Measurements from ENCODE around the gene FBLIM1. TPM values are rescaled to one million over a fixed set of nuclear protein-coding genes. Genes with fewer than 3 reads are reported as not detected.

FBLIM1 gene
- total RNA-seq, 1 experiment from 2014 or later, result 6.0 TPM

DNA sequence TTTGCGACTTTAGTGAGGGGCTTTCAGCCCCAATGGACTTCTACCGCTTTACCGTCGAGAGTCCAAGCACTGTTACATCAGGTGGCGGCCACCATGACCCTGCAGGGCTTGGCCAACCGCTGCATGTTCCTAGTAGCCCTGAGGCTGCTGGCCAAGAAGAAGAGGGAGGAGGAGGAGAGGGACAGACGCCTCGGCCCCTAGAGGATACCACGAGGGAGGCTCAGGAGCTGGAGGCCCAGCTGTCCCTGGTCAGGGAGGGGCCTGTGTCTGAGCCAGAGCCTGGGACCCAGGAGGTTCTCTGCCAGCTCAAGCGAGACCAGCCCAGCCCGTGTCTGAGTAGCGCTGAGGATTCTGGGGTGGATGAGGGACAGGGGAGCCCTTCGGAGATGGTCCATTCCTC is 31.2 kb upstream of the FBLIM1 start (continued):
- TF ChIP-seq POLR2A (IDR thresholded peaks at IDR 0.05; ENCODE audit: borderline replicate concordance, extremely low read depth, insufficient read depth, insufficient read length) (no peak), SRF (IDR thresholded peaks at IDR 0.05; ENCODE audit: low read depth) (no peak), ZNF274 (IDR thresholded peaks at IDR 0.05; ENCODE audit: low read depth, low read length) (no peak)
- TF ChIP-seq, protein P1, sequence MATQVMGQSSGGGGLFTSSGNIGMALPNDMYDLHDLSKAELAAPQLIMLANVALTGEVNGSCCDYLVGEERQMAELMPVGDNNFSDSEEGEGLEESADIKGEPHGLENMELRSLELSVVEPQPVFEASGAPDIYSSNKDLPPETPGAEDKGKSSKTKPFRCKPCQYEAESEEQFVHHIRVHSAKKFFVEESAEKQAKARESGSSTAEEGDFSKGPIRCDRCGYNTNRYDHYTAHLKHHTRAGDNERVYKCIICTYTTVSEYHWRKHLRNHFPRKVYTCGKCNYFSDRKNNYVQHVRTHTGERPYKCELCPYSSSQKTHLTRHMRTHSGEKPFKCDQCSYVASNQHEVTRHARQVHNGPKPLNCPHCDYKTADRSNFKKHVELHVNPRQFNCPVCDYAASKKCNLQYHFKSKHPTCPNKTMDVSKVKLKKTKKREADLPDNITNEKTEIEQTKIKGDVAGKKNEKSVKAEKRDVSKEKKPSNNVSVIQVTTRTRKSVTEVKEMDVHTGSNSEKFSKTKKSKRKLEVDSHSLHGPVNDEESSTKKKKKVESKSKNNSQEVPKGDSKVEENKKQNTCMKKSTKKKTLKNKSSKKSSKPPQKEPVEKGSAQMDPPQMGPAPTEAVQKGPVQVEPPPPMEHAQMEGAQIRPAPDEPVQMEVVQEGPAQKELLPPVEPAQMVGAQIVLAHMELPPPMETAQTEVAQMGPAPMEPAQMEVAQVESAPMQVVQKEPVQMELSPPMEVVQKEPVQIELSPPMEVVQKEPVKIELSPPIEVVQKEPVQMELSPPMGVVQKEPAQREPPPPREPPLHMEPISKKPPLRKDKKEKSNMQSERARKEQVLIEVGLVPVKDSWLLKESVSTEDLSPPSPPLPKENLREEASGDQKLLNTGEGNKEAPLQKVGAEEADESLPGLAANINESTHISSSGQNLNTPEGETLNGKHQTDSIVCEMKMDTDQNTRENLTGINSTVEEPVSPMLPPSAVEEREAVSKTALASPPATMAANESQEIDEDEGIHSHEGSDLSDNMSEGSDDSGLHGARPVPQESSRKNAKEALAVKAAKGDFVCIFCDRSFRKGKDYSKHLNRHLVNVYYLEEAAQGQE (IDR thresholded peaks at IDR 0.05; ENCODE audit: low read depth), result no peak

DNA sequence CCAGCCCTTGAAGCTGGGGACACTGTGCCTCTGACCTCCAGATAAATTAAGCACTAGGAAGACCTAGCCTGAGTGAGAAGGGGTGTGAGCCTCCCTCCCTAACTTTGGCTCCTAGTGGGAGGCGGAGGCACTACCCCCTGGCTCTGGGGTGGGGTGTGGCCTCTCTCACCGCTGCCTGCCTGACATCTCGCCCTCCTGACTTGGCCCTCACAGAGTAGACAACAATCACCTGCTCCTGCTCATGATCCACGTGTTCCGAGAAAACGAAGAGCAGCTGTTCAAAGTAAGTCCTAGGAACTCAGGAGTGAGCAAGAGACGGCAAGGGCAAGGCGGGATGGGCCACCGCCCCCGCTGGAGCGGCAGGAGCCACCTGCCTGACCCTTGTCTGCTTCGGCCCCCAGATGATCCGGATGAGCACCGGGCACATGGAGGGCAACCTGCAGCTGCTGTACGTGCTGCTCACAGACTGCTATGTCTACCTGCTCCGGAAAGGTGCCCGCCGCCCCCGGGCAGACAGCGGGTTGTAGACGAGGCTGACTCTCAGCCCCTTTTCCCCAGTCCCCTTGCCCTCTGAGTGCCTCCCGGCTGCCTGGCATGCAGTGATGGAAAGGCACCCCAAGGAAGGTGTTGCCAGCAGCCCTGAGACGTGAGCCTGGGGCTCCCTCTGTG is 30.6 kb upstream of the FBLIM1 start:
- intact Hi-C loops (cut with micrococcal nuclease), result no loop called here
- Histone ChIP-seq H4K20me1 (ENCODE audit: insufficient read depth) (no peaks in the 10 kb centered on the region), H3K4me1 (ENCODE audit: control insufficient read depth in 1 of 2, insufficient read depth in 2 of 2, low read length in 2 of 2) (peaks cover 0 to 5% of the 10 kb centered on the region in 2 experiments; a peak in 1 of 4 replicates), H3K9me2 (ENCODE audit: insufficient read depth) (no peaks in the 10 kb centered on the region), H3K79me2 (ENCODE audit: insufficient read depth, low read length) (no peaks in the 10 kb centered on the region), H3K9ac (ENCODE audit: low read length) (no peak overlapping the region), H3K27ac (ENCODE audit: low read depth, low read length) (no peak overlapping the region), H3K4me2 (ENCODE audit: low read length) (no peak overlapping the region), H3K27me3 (ENCODE audit: insufficient read depth, low read length) (no peaks in the 10 kb centered on the region), H2AFZ (ENCODE audit: low read depth, low read length, poor library complexity, severe bottlenecking) (no peak overlapping the region), H3K9me3 (ENCODE audit: control insufficient read depth in 1 of 2, insufficient read depth in 1 of 2, low read depth in 1 of 2, low read length in 2 of 2) (no peaks in the 10 kb centered on the region), H3K36me3 (ENCODE audit: control insufficient read depth in 1 of 2, insufficient read depth in 2 of 2, low read length in 2 of 2) (peaks cover 0 to 7% of the 10 kb centered on the region in 2 experiments; a peak in 1 of 4 replicates), H3K4me3 (replicated peaks in 1 of 2; ENCODE audit: low read depth in 1 of 2, low read length in 2 of 2) (no peak overlapping the region)
- POLR2A ChIA-PET, result no interaction called here
- RAD21 ChIA-PET (ENCODE audit: low non-redundant PET in 1 of 2, low total read pairs in 2 of 2, uncharacterized antibody in 2 of 2, unreplicated experiment in 2 of 2), result no interaction called here
- ATAC-seq (no peak), DNase-seq (ENCODE audit: low read depth, low spot score) (no peak)
- no TSS peak for BruUV-seq (replicated peaks)
- CTCF ChIA-PET, result no interaction called here
- TF ChIP-seq ZFX (IDR thresholded peaks at IDR 0.05) (no peak), CBX3 (IDR thresholded peaks at IDR 0.05; ENCODE audit: low read depth) (no peak), POLR2A (IDR thresholded peaks at IDR 0.05; ENCODE audit: borderline replicate concordance, extremely low read depth, insufficient read depth, insufficient read length) (no peak), TCF7L2 (IDR thresholded peaks at IDR 0.05; ENCODE audit: borderline replicate concordance, extremely low read depth, insufficient read depth, insufficient read length) (no peak), ELF1 (IDR thresholded peaks at IDR 0.05; ENCODE audit: borderline replicate concordance, low read depth) (no peak), POLR2AphosphoS5 (IDR thresholded peaks at IDR 0.05; ENCODE audit: low read depth, low read length) (no peak), RAD21 (IDR thresholded peaks at IDR 0.05; ENCODE audit: low read depth) (no peak), SIN3A (IDR thresholded peaks at IDR 0.05; ENCODE audit: low read depth) (no peak), CEBPB (IDR thresholded peaks at IDR 0.05; ENCODE audit: low read depth) (no peak), EZH2phosphoT487 (IDR thresholded peaks at IDR 0.05; ENCODE audit: borderline replicate concordance) (no peak), EZH2 (IDR thresholded peaks at IDR 0.05) (no peak), EGR1 (IDR thresholded peaks at IDR 0.05; ENCODE audit: low read depth) (no peak), YY1 (IDR thresholded peaks at IDR 0.05; ENCODE audit: extremely low read depth, insufficient replicate concordance, low read depth, low read length) (no peak), FOSL1 (IDR thresholded peaks at IDR 0.05; ENCODE audit: low read depth) (no peak)
- TF ChIP-seq, protein P2, sequence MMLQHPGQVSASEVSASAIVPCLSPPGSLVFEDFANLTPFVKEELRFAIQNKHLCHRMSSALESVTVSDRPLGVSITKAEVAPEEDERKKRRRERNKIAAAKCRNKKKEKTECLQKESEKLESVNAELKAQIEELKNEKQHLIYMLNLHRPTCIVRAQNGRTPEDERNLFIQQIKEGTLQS (IDR thresholded peaks at IDR 0.05), result no peak
- TF ChIP-seq, protein P1 (IDR thresholded peaks at IDR 0.05; ENCODE audit: low read depth), result no peak
- TF ChIP-seq, protein P3, sequence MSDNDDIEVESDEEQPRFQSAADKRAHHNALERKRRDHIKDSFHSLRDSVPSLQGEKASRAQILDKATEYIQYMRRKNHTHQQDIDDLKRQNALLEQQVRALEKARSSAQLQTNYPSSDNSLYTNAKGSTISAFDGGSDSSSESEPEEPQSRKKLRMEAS (IDR thresholded peaks at IDR 0.05), result no peak

Measured in HCT116 (cell line).